Endothelial cell (in vitro differentiated cells): ENCODE data around the gene RUNDC3A. TPM values are rescaled to one million over a fixed set of nuclear protein-coding genes. Genes with fewer than 3 reads are reported as not detected.
A peak's percentile ranks its signal among the peaks of the same experiment; 100 is the strongest.

Source experiments
- DNase-seq: peaks from one replicate; pipeline ENCODE4 v3.0.0; 2021; ENCODE audit warnings: low spot score
- H3K27ac Mint-ChIP-seq: one replicate; pipeline ENCODE4 v1.8.0; 2021; ENCODE audit warnings: mixed read lengths, inconsistent platforms; ENCODE audit not compliant: unreplicated experiment
- H3K27me3 Mint-ChIP-seq: one replicate; pipeline ENCODE4 v1.8.0; 2021; ENCODE audit warnings: mild to moderate bottlenecking, moderate library complexity, mixed read lengths, inconsistent platforms; ENCODE audit not compliant: unreplicated experiment
- H3K36me3 Mint-ChIP-seq: one replicate; pipeline ENCODE4 v1.8.0; 2021; ENCODE audit warnings: mild to moderate bottlenecking, low read depth, mixed read lengths, inconsistent platforms; ENCODE audit not compliant: unreplicated experiment
- H3K4me1 Mint-ChIP-seq: one replicate; pipeline ENCODE4 v1.8.0; 2021; ENCODE audit warnings: mild to moderate bottlenecking, mixed read lengths, inconsistent platforms; ENCODE audit not compliant: unreplicated experiment
- H3K4me3 Mint-ChIP-seq: one replicate; pipeline ENCODE4 v1.8.0; 2021; ENCODE audit warnings: mild to moderate bottlenecking, mixed read lengths, inconsistent platforms; ENCODE audit not compliant: unreplicated experiment
- H3K9me3 Mint-ChIP-seq: one replicate; pipeline ENCODE4 v1.8.0; 2021; ENCODE audit warnings: mixed read lengths, inconsistent platforms; ENCODE audit not compliant: unreplicated experiment
- total RNA-seq: library from RNA; stranded (reverse); fragmentation: NEBNext Ultra II Directional; extraction: Animal tissue kit (Norgen Biotek cat#: 25700); gene quantifications from one replicate; pipeline ENCODE4 v1.2.1, GENCODE V29; 2021; ENCODE audit not compliant: unreplicated experiment
- TF ChIP-seq, protein P1 (sequence below): fragments of 200-600 bp; sonication (generic); IDR thresholded peaks from one replicate; pipeline ENCODE4 v1.5.0; 2021; ENCODE audit warnings: antibody characterized with exemption; ENCODE audit not compliant: unreplicated experiment

RUNDC3A gene
- total RNA-seq, 1 donor from 2014 or later = 0.82 TPM

DNA sequence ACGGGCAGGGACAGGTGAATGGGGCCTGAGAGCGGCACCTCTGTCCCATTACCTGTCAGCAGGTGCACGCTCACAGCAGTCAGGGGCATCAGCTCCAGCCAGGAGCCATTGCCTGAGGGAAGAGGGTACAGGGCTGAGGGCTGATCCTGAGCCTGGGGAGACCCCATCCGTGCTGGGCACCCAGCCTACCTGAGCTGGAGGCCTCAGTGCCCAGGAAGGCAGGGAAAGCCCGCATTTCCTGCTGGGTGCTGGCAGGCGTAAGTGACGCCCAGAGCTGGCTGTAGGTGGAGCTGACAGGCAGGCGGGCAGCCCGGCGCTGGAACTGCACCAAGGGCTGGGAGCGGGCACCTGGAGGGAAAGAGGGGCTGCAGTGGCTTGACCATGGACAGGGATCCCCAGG lies 47.8 kb downstream of the RUNDC3A start:
- no peak overlapping the region for H3K27ac Mint-ChIP-seq
- peaks cover 14% of the 10 kb centered on the region for H3K4me1 Mint-ChIP-seq
- no peaks in the 10 kb centered on the region for H3K9me3 Mint-ChIP-seq
- TF ChIP-seq, protein P1, sequence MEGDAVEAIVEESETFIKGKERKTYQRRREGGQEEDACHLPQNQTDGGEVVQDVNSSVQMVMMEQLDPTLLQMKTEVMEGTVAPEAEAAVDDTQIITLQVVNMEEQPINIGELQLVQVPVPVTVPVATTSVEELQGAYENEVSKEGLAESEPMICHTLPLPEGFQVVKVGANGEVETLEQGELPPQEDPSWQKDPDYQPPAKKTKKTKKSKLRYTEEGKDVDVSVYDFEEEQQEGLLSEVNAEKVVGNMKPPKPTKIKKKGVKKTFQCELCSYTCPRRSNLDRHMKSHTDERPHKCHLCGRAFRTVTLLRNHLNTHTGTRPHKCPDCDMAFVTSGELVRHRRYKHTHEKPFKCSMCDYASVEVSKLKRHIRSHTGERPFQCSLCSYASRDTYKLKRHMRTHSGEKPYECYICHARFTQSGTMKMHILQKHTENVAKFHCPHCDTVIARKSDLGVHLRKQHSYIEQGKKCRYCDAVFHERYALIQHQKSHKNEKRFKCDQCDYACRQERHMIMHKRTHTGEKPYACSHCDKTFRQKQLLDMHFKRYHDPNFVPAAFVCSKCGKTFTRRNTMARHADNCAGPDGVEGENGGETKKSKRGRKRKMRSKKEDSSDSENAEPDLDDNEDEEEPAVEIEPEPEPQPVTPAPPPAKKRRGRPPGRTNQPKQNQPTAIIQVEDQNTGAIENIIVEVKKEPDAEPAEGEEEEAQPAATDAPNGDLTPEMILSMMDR = no peak
- H3K27me3 Mint-ChIP-seq = peaks cover 24% of the 10 kb centered on the region
- no peak overlapping the region for H3K4me3 Mint-ChIP-seq
- no peak for DNase-seq
- H3K36me3 Mint-ChIP-seq = peaks cover 21% of the 10 kb centered on the region

DNA sequence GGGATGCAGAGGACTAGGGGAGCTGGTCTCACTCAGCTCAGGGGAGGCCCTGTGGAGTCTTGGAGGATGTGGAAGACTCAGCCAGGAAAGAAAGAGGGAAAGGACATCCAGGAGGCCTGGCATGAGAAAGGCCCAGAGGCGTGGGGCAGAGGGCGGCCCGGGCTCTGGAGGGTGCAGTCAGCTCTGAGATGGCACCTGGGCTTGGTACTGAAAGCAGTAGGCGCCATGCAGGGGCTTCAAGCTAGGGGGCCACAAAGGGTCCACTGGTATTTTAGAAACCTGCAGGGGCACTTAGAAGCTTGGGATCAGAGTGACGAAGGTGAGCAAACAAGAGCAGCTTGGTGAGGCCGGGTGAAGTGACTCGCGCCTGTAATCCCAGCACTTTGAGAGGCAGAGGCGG lies 49.7 kb downstream of the RUNDC3A start:
- Mint-ChIP-seq H3K27me3 (peaks cover 17% of the 10 kb centered on the region), H3K4me3 (peak overlapping the region; percentile 25), H3K27ac (no peak overlapping the region), H3K4me1 (peaks cover 17% of the 10 kb centered on the region), H3K9me3 (no peaks in the 10 kb centered on the region), H3K36me3 (peaks cover 17% of the 10 kb centered on the region)
- no peak for DNase-seq
- TF ChIP-seq, protein P1 = no peak

GRCh38 chr17:44359006-44359405 lies 50.6 kb downstream of the RUNDC3A start:
- Mint-ChIP-seq H3K4me3 (peak overlapping the region; percentile 11), H3K27ac (no peak overlapping the region), H3K4me1 (peaks cover 15% of the 10 kb centered on the region), H3K9me3 (no peaks in the 10 kb centered on the region), H3K36me3 (peaks cover 15% of the 10 kb centered on the region), H3K27me3 (peaks cover 15% of the 10 kb centered on the region)
- DNase-seq = no peak
- TF ChIP-seq, protein P1 = no peak

- Mint-ChIP-seq H3K4me1 (peaks cover 15% of the 10 kb centered on the region), H3K4me3 (peak overlapping the region; percentile 11), H3K27me3 (peaks cover 15% of the 10 kb centered on the region), H3K36me3 (peaks cover 15% of the 10 kb centered on the region), H3K9me3 (no peaks in the 10 kb centered on the region), H3K27ac (no peak overlapping the region)
- DNase-seq = no peak
- TF ChIP-seq, protein P1 = no peak
Observed at GRCh38 chr17:44359458-44360143, 51.2 kb downstream of the RUNDC3A start.

DNA sequence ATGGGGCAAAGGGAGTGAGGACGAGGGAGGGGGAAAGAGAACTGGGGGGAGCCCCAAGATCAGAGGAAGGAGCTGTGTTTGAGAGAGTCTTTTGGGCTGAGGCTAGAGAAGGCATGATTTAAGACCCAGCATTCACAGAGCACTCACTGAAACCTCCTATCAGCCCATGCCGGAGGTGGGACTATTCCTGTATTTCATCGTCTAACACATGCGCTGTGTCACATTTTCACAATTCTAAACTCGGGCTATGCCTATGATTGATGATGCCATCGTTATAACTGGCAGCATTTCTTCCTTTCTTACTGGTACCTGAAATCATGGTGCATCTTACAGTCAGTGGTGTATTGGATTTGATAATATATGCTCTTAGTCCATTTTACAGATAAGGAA lies 51.7 kb downstream of the RUNDC3A start:
- Mint-ChIP-seq H3K36me3 (peaks cover 15% of the 10 kb centered on the region), H3K9me3 (no peaks in the 10 kb centered on the region), H3K27me3 (peaks cover 15% of the 10 kb centered on the region), H3K27ac (no peak overlapping the region), H3K4me1 (peaks cover 15% of the 10 kb centered on the region), H3K4me3 (peak overlapping the region; percentile 68)
- TF ChIP-seq, protein P1 = no peak
- DNase-seq = no peak
